ENCODE measurements around the gene MAST3.

GRCh38 chr19:18109341-18109732 lies 11.8 kb downstream of the MAST3 start:
- TF ChIP-seq CTCF (IDR thresholded peaks at IDR 0.05; ENCODE audit: low read depth, low read length, missing input control) (no peak), JUND (IDR thresholded peaks at IDR 0.05) (peak; percentile 29 to 65), MAX (IDR thresholded peaks at IDR 0.05) (peak; percentile 75), ATF3 (IDR thresholded peaks at IDR 0.05) (no peak), TAF1 (conservative IDR thresholded peaks at IDR 0.05) (no peak), YY1 (IDR thresholded peaks at IDR 0.05) (peak; percentile 53)

Data from liver (tissue), 3 donors.